HEK293 (cell line): Measurements from ENCODE around the gene GTF2I.
"Not testable (repeated sequence)": the region's sequence is repeated elsewhere in the genome, so short reads cannot be mapped to it uniquely, and the experiment has no call there.

ENCODE experiments used
- CTCF ChIA-PET: fragments of 350-600 bp; formaldehyde crosslinking; extraction: SDS; loops from one replicate; lab custom pipeline; 2021; ENCODE audit warnings: antibody characterized with exemption; lab: Yijun Ruan, JAX
- POLR2A ChIA-PET: fragments of 300-600 bp; formaldehyde crosslinking; extraction: SDS; loops from one replicate; lab custom pipeline; 2020; ENCODE audit warnings: antibody characterized with exemption, inconsistent platforms; lab: Yijun Ruan, JAX
- H3K27ac ChIP-seq: fragments of 200-500 bp; sonication (Bioruptor generic); 2 replicates; pipeline ENCODE4 v1.5.1; 2014; ENCODE audit warnings: low read depth, low read length, control low read depth, inconsistent platforms; ENCODE audit errors: extremely low read depth
- H3K36me3 ChIP-seq, 2 experiments: fragments of 200-500 bp in 1 of 2; sonication (Bioruptor generic) in 1 of 2; 1 replicate in 1 of 2; 2 replicates in 1 of 2; pipeline ENCODE4 v1.5.1; 2014 to 2017; ENCODE audit warnings: inconsistent platforms in 2 of 2, low read length in 2 of 2; ENCODE audit not compliant: control insufficient read depth in 2 of 2, insufficient read depth in 1 of 2
- H3K4me1 ChIP-seq: fragments of 200-500 bp; sonication (Bioruptor generic); 2 replicates; pipeline ENCODE4 v1.5.1; 2014; ENCODE audit warnings: mild to moderate bottlenecking, low read length, inconsistent platforms; ENCODE audit not compliant: control insufficient read depth, insufficient read depth
- H3K4me3 ChIP-seq: 2 replicates; pipeline ENCODE4 v1.5.1; 2011; ENCODE audit warnings: low read depth, mild to moderate bottlenecking, control low read depth, low read length, moderate library complexity
- H3K9me3 ChIP-seq: fragments of 200-500 bp; sonication (Bioruptor generic); 2 replicates; pipeline ENCODE4 v1.5.1; 2014; ENCODE audit warnings: low read depth, low read length, inconsistent platforms; ENCODE audit not compliant: control insufficient read depth, insufficient read depth
- TF ChIP-seq, protein P1 (sequence below): fragments of 450-650 bp; formaldehyde crosslinking; optimal IDR thresholded peaks from 2 replicates; pipeline ENCODE3; 2016; ENCODE audit warnings: missing biosample characterization, mild to moderate bottlenecking, missing genetic modification characterization

The GTF2I gene

DNA sequence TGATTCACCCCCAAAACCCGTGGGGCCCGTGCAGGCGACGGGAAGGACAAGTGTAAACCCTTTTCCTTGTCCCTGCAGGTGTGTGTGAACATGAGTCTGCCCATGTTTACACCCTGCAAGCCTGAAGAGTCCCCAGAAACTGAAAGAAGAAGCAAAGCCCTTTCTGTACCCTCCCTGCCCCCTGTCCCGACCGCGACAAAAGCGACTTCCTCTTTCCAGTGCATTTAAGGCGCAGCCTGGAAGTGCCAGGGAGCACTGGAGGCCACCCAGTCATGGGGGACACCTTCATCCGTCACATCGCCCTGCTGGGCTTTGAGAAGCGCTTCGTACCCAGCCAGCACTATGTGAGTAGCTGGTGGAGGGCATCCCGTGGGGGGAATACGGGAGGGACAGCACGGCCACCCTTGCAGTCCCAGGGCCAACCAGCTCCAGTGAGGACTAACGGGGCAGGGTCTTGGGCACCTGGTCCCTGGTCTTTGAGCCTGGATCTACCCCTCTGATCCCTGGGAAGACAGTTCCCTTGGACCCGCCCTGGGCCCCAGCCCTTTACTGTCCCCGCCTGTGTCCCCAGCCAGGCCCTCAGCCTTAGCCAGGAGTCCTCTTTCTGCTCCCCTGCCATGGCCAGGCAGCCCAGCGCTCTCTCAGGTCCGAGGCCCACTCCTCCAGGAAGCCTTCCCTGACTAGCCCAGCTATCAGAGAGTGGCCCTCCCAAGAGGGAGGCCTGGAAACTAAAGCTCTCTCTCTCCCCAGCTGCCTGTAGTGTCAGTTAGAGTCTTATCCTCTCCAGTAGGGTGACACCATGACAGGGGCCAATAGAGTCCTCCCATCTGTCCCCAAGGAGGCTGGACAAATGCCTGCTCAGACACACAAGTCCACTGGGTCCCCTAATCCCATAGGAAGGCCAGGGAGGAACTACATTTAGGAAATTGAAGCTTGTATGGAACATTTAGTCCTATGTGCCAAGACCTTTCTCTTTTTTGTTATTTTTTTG lies 116.5 kb downstream of the GTF2I start, which contains the start of gene NCF1:
TSS of gene NCF1 (plus strand) at position 252 of the 991 bp plus-strand sequence. CDS start at position 273, 21 bp downstream.
- CTCF ChIA-PET, H3K4me3 ChIP-seq, H3K27ac ChIP-seq, H3K4me1 ChIP-seq, H3K9me3 ChIP-seq, POLR2A ChIA-PET, H3K36me3 ChIP-seq: not testable (repeated sequence)

DNA sequence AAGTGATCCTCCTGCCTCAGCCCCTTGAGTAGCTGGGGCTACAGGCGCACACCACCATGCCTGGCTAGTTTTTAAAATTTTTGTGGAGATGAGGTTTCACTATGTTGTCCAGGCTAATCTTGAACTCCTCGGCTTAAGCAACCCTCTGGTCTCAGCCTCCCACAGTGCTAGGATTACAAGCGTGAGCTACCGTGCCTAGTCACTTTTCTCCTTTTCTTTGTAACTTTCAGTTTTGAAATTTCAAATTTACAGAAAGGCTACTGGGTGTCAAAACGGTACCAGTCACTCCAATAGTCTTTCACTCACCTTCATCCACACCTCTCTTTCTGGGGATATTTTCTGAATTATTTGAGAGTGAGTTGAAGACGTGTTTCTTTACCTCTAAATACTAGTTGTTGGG lies 117.6 kb downstream of the GTF2I start:
- H3K27ac ChIP-seq, H3K4me1 ChIP-seq, H3K9me3 ChIP-seq, POLR2A ChIA-PET, H3K36me3 ChIP-seq, H3K4me3 ChIP-seq, CTCF ChIA-PET: not testable (repeated sequence)

DNA sequence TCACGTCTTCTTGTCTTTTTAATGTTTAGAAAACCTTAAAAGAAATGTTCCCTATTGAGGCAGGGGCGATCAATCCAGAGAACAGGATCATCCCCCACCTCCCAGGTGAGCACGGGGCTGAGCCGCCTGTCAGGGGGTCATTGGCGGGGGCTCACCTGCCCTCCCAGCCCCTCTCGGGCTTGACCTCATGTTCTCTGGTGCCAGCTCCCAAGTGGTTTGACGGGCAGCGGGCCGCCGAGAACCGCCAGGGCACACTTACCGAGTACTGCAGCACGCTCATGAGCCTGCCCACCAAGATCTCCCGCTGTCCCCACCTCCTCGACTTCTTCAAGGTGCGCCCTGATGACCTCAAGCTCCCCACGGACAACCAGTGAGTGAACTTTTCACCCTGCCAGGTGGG lies 121.5 kb downstream of the GTF2I start:
- POLR2A ChIA-PET, H3K36me3 ChIP-seq, H3K27ac ChIP-seq, CTCF ChIA-PET, H3K4me3 ChIP-seq, H3K9me3 ChIP-seq, H3K4me1 ChIP-seq: not testable (repeated sequence)

DNA sequence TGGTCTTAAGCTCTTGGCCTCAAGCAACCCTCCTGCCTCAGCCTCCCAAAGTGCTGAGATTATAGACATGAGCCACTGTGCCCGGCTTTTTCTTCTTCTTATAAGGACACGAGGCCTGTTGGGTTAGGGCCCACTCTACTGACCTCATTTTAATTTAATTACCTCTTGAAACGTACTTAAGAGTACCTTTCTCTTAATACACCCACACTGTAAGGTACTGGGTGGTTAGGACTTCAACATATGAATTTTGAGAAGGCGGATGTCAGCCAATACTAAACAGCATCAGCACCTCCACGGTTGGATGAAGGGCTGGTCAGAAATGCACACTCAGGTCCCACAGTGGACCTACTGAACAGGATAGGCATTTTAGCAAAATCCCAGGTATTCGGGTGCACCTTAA lies 124.2 kb downstream of the GTF2I start:
- H3K36me3 ChIP-seq, H3K27ac ChIP-seq, H3K9me3 ChIP-seq, H3K4me1 ChIP-seq, H3K4me3 ChIP-seq, POLR2A ChIA-PET, CTCF ChIA-PET: not testable (repeated sequence)

DNA sequence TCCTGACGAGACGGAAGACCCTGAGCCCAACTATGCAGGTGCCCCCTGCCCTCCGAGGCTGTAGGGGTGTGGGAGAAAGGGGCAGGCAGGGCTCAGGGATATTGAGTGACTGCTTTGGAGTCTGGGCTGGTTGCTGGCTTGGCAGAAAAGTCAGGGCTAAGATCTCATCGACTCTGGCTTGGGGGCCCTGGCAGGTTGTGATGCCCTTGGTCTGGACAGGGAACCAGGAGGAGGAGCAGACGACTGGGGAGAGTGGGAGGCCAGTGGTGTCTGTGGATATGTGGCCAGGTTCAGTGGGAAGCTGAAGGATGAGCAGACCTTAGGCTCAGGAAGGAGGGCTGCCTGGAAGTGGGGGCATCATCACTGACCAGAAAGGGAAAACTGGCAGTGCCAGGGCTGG lies 126.1 kb downstream of the GTF2I start:
- H3K4me1 ChIP-seq, CTCF ChIA-PET, H3K4me3 ChIP-seq, H3K9me3 ChIP-seq, POLR2A ChIA-PET, H3K27ac ChIP-seq, H3K36me3 ChIP-seq: not testable (repeated sequence)

DNA sequence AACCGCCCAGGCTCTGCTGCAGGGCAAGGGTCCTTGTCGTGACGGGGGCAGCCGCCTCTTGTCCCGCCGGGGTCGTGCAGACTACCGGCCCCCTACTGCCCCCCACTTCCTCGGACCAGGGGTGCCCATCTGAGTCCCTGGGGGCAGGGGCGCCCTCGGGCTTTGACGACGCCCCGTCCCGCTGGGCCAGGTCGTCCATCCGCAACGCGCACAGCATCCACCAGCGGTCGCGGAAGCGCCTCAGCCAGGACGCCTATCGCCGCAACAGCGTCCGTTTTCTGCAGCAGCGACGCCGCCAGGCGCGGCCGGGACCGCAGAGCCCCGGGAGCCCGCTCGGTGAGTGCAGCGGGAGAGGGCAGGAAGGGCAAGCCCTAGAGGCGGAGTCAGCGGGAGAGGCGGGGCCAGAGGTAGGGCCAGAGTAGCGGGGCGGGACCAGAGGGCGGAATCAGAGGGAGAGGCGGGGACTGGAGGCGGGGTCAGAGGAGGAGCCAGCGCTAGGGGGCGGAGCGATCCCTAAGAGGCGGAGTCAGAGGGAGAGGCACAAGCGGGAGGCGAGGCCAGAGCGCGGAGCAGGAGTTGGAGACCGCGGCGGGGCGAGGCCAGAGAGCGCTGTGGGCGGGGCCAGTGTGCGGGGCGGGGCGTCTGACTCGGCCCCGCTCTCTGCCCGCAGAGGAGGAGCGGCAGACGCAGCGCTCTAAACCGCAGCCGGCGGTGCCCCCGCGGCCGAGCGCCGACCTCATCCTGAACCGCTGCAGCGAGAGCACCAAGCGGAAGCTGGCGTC lies 131.0 kb downstream of the GTF2I start:
- POLR2A ChIA-PET, CTCF ChIA-PET, H3K27ac ChIP-seq, H3K4me1 ChIP-seq, H3K36me3 ChIP-seq, H3K9me3 ChIP-seq: not testable (repeated sequence)
- H3K4me3 ChIP-seq, result peak overlapping the region; percentile 15
- TF ChIP-seq, protein P1, sequence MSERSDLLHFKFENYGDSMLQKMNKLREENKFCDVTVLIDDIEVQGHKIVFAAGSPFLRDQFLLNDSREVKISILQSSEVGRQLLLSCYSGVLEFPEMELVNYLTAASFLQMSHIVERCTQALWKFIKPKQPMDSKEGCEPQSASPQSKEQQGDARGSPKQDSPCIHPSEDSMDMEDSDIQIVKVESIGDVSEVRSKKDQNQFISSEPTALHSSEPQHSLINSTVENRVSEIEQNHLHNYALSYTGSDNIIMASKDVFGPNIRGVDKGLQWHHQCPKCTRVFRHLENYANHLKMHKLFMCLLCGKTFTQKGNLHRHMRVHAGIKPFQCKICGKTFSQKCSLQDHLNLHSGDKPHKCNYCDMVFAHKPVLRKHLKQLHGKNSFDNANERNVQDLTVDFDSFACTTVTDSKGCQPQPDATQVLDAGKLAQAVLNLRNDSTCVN (tag by site-specific recombination), result peak; percentile 58

DNA sequence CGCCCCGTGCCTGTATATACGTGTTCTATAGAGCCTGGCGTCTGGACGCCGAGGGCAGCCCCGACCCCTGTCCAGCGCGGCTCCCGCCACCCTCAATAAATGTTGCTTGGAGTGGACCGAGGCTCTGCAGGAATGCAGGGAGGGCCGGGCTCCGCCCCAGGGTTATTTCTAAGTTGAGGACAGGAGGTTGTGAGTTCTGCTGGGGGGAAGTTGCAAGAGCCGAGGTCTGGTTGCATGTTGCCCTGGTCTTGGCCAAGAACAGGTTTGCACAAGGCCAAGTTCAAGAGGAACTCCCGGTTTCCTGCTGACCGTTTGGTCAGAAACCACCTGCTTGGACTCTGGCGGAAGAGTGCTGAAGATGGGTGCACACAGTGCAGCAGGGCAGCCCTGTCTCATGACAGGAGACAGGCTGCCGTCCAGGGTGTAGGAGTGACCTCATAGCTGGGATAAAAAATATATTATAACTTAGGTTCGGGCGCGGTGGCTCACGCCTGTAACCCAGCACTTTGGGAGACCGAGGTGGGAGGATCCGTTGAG lies 131.8 kb downstream of the GTF2I start:
- CTCF ChIA-PET, POLR2A ChIA-PET, H3K27ac ChIP-seq, H3K4me1 ChIP-seq, H3K9me3 ChIP-seq, H3K4me3 ChIP-seq, H3K36me3 ChIP-seq: not testable (repeated sequence)

DNA sequence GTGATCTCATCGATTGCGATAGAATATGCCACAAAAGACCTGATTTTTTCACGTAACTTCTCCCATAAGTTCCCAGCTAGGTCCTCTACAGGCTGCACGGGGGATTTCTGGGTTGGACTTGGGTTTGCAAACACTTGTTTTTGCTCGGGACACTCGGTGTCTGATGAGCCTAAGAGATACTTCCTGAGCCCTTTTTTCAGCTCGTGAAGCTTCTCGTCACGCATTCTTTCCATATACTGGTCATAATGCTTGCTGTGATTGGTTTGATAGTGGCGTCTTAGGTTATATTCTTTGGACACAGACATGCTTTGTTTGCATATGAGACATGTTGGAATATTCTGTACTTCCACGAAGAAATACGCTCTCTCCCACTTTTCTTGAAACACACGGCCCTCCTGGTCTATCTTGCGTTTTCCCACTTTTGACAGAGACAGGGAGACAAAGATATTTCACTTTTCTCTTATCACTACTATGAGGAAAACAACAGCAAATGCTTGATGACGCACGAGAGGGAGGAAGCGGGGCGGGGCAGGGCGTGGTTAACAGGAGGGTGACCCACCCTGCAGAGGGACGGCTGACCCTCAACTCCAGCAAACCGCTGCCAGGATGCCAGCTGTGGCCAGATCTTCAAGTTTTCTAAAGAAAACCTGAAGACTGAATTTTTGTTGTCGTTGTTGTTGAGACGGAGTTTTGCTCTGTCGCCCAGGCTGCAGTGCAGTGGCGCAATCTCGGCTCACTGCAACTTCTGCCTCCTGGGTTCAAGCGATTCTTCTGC lies 140.5 kb downstream of the GTF2I start:
- POLR2A ChIA-PET, result not testable (repeated sequence)

DNA sequence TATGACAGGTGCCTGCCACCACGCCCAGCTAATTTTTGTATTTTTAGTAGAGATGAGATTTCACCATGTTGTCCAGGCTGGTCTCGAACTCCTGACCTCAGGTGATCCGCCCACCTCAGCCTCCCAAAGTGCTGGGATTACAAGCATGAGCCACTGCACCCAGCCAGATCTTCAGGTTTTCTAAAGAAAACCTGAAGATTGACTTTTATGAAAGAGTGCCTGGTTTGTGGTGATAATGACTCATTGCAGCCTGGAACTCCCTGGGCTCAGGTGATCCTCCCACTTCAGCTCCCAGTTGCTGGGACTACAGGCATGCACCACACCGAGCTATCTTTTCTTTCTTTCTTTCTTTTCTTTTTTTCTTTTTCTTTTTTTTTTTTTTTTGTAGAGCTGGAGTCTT lies 141.1 kb downstream of the GTF2I start:
- POLR2A ChIA-PET, CTCF ChIA-PET, H3K27ac ChIP-seq, H3K36me3 ChIP-seq, H3K9me3 ChIP-seq, H3K4me3 ChIP-seq, H3K4me1 ChIP-seq: not testable (repeated sequence)

More for the DNA sequence above, 140.5 kb downstream of the GTF2I start:
- H3K27ac ChIP-seq, H3K4me3 ChIP-seq, H3K36me3 ChIP-seq, H3K4me1 ChIP-seq, CTCF ChIA-PET, H3K9me3 ChIP-seq: not testable (repeated sequence)
